HepG2 (cell line): ENCODE data around the gene P3R3URF. TPM values are rescaled to one million over a fixed set of nuclear protein-coding genes. Genes with fewer than 3 reads are reported as not detected.

Source experiments
- ARNT2 ChIP-seq: sonication (generic); formaldehyde crosslinking; IDR thresholded peaks from 2 replicates; pipeline ENCODE4 v1.8.0; 2022; ENCODE audit warnings: mild to moderate bottlenecking, low read depth, missing genetic modification reagents, moderate library complexity
- CCAR2 ChIP-seq: fragments of 200-400 bp; formaldehyde crosslinking; optimal IDR thresholded peaks from 2 replicates; pipeline ENCODE3; 2018; ENCODE audit warnings: low read depth, mild to moderate bottlenecking, low read length, moderate library complexity
- CHD4 ChIP-seq: fragments of 200-600 bp; sonication (generic); IDR thresholded peaks from 2 replicates; pipeline ENCODE4 v1.7.0; 2017; ENCODE audit warnings: mild to moderate bottlenecking, low read length, borderline replicate concordance
- FOXC1 ChIP-seq: sonication (generic); formaldehyde crosslinking; IDR thresholded peaks from 2 replicates; pipeline ENCODE4 v1.8.0; 2022; ENCODE audit warnings: mild to moderate bottlenecking, missing genetic modification reagents, borderline replicate concordance
- FOXK1 ChIP-seq: sonication (generic); formaldehyde crosslinking; IDR thresholded peaks from 2 replicates; pipeline ENCODE4 v1.4.0; 2020; ENCODE audit warnings: low read depth, missing genetic modification reagents, borderline replicate concordance
- HBP1 ChIP-seq: IDR thresholded peaks from 2 replicates; pipeline ENCODE4 v1.6.1; 2016; ENCODE audit warnings: low read depth, control low read depth
- KDM3A ChIP-seq: IDR thresholded peaks from 2 replicates; pipeline ENCODE4 v1.6.1; 2018; ENCODE audit warnings: low read depth, missing compliant biosample characterization
- REST ChIP-seq, 2 experiments: IDR thresholded peaks; 2 replicates each; pipeline ENCODE4 v1.6.1; 2011 to 2012; ENCODE audit warnings: low read length in 2 of 2, borderline replicate concordance in 1 of 2, low read depth in 1 of 2, mild to moderate bottlenecking in 1 of 2, moderate library complexity in 1 of 2
- SNAPC2 ChIP-seq: sonication (generic); formaldehyde crosslinking; IDR thresholded peaks from 2 replicates; pipeline ENCODE4 v1.8.1; 2022; ENCODE audit warnings: mild to moderate bottlenecking, missing genetic modification reagents
- TFDP1 ChIP-seq: IDR thresholded peaks from 2 replicates; pipeline ENCODE4 v1.6.1; 2016; ENCODE audit warnings: missing compliant biosample characterization, missing genetic modification reagents, borderline replicate concordance
- ZBTB1 ChIP-seq: sonication (generic); formaldehyde crosslinking; IDR thresholded peaks from 2 replicates; pipeline ENCODE4 v1.4.0; 2020; ENCODE audit warnings: missing genetic modification reagents, borderline replicate concordance
- ZBTB49 ChIP-seq: sonication (generic); formaldehyde crosslinking; IDR thresholded peaks from 2 replicates; pipeline ENCODE4 v1.4.0; 2020; ENCODE audit warnings: missing genetic modification reagents, borderline replicate concordance
- ZFX ChIP-seq: sonication (generic); formaldehyde crosslinking; IDR thresholded peaks from 2 replicates; pipeline ENCODE4 v1.4.0; 2020; ENCODE audit warnings: mild to moderate bottlenecking, low read depth, missing genetic modification reagents, moderate library complexity
- ZNF225 ChIP-seq: sonication (generic); formaldehyde crosslinking; IDR thresholded peaks from 2 replicates; pipeline ENCODE4 v1.4.0; 2020; ENCODE audit warnings: mild to moderate bottlenecking, missing genetic modification reagents
- ZNF282 ChIP-seq: fragments of 450-650 bp; IDR thresholded peaks from 2 replicates; pipeline ENCODE4 v1.6.1; 2018; ENCODE audit not compliant: partially characterized antibody
- ZNF317 ChIP-seq: sonication (generic); formaldehyde crosslinking; IDR thresholded peaks from 2 replicates; pipeline ENCODE4 v1.5.0; 2020; ENCODE audit warnings: mild to moderate bottlenecking, missing genetic modification reagents
- ZNF556 ChIP-seq: sonication (generic); formaldehyde crosslinking; IDR thresholded peaks from 2 replicates; pipeline ENCODE4 v1.4.0; 2020; ENCODE audit warnings: mild to moderate bottlenecking, missing genetic modification reagents, borderline replicate concordance
- ZNF576 ChIP-seq: sonication (generic); formaldehyde crosslinking; IDR thresholded peaks from 2 replicates; pipeline ENCODE4 v1.4.0; 2020; ENCODE audit warnings: mild to moderate bottlenecking, missing genetic modification reagents
- ZNF792 ChIP-seq: IDR thresholded peaks from 2 replicates; pipeline ENCODE4 v1.6.1; 2016
- polyA plus RNA-seq, 8 experiments: library from polyadenylated mRNA; depleted of rRNA in 3 of 8; stranded (reverse) in 7 of 8; unstranded in 1 of 8; fragments of >200 nt; fragmentation: Illumina TruSeq in 4 of 8; extraction: Trizol in 4 of 8; gene quantifications; 2 replicates each; pipeline versions ENCODE4 v1.2.1 to v1.2.3, GENCODE V29; 2011 to 2016; ENCODE audit warnings: low read depth in 4 of 8, missing spikeins in 1 of 8, mixed read lengths in 1 of 8; ENCODE audit not compliant: insufficient read depth in 1 of 8
- total RNA-seq, 5 experiments: library from RNA; depleted of rRNA; stranded (reverse); fragments of >200 nt; fragmentation: Illumina TruSeq; extraction: Trizol; gene quantifications; 2 replicates each; pipeline ENCODE4 v1.2.3, GENCODE V29; 2016; ENCODE audit warnings: low read depth in 1 of 5

Gene P3R3URF
- total and polyA plus RNA-seq, 2 of the 13 experiments (the other 11 are each of a cell fraction or from before 2014, with no cell fraction given): not detected

GRCh38 chr1:46197964-46198811 is 21.9 kb upstream of the P3R3URF start, which contains the start of gene POMGNT1 (continued):
- TF ChIP-seq ZBTB49 (CRISPR knock-in tag): no peak
- no peak for TF ChIP-seq ZNF576 (CRISPR knock-in tag)
- TF ChIP-seq ZNF282: no peak
- TF ChIP-seq ZBTB1: no peak
- TF ChIP-seq SNAPC2 (CRISPR knock-in tag): no peak
- TF ChIP-seq ZNF556 (CRISPR knock-in tag): 0 out of 2 replicates have a peak, but pooled peaks have one; percentile 41
- TF ChIP-seq REST (IDR thresholded peaks at IDR 0.05; ENCODE audit: borderline replicate concordance in 1 of 2, low read depth in 1 of 2, low read length in 2 of 2): no peak
- no peak for TF ChIP-seq FOXC1 (CRISPR knock-in tag)
- peak; percentile 92 for TF ChIP-seq ZFX (CRISPR knock-in tag)
- TF ChIP-seq ZNF225 (CRISPR knock-in tag): no peak
- no peak; the same call in 1 of the 2 replicates for TF ChIP-seq KDM3A
- no peak for TF ChIP-seq CCAR2
- TF ChIP-seq FOXK1 (CRISPR knock-in tag): no peak
- no peak for TF ChIP-seq ZNF317 (CRISPR knock-in tag)
- TF ChIP-seq ARNT2 (CRISPR knock-in tag): no peak
- no peak for TF ChIP-seq CHD4
- peak; percentile 60 for TF ChIP-seq HBP1
- TF ChIP-seq TFDP1 (CRISPR knock-in tag): no peak
- no peak for TF ChIP-seq ZNF792 (CRISPR knock-in tag)
